Epidermal melanocyte (primary cell): ENCODE results near the gene KIRREL3.

Experiments used
- DNase-seq: peaks from one replicate; pipeline ENCODE4 v3.0.0; 2011; ENCODE audit warnings: low spot score; ENCODE audit not compliant: insufficient read length

Gene KIRREL3

DNA sequence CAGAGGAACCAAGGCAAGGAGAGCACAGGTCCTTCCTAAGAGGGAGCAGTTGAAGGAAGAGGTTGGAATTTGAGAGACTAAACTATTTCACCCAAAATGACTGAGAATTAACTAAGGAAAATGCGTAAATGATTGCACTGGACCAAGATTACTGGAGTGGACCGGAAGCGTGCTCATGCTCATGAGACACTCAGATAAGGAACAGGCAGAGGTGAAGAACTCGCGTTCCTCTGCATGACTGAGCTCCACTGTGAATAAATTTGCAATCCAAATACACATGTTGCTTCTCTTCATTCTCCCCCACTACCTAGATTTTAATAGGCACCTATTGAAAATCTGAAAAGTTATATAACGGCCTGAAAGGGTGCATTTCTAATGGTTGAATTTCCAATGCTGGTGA is 207.0 kb downstream of the KIRREL3 start:
- no peak for DNase-seq

DNA sequence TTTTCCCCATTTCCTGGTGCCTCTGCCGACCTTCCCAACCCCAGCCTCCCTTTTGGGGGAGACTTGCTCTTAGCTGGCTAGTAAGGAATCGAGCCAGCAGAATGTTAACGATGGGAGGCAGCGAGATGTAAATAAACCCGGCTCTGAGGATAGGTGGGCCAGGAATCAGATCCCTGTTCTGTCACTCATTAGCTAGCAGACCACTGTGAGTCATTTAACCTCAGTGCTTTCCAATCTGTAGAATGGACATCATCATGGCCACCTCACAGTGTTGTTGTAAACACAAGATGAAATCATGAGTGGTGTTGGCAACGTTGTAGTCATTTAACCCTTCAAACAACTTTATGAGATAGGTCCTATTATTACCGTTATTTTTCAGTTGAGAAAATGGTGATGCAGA is 208.6 kb downstream of the KIRREL3 start:
- DNase-seq = no peak

DNA sequence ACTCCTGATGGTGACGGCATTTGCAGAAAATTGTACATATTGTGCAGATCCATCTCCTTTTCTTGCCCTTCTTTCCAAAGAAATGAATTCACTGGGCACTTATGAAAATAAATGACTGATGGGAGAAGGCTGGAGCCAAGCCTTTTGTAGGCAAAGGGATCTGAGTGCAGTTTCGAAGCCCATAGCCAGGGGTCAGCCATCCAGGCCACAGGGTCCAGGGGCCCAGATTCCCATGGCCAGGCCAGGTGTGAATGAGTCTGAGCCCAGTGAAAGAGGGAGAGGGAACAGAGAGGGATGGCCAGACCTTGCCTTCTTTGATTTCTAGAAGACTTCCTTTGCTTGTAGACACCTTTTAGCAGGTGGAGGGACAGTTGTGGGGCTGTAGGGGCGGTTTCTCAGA is 209.1 kb downstream of the KIRREL3 start:
- DNase-seq = no peak

DNA sequence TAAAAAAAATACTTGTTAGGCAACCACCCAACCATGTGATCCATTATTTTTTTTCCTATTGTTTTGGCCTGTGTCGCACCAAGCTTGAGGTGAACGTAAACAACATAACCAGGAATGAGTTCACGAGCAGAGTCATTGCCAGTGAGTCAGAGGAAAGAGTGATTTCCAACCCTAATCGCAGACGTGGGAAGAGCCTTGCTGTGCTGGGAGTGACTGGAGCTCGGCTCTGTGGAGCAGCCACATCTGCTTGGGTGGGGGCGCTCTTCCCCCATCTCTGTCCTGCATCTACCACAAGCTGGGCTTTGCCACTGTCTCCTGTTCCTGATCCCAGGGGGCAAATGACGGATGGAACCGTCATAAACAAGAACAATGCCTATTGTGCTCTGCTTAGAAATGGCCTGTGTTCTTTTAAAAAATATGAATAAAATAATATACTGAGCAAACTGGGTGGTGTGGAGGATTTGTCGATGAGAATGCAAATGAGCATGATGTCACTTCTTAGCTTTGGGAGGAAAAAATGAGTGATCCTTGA is 210.0 kb downstream of the KIRREL3 start:
- no peak for DNase-seq

DNA sequence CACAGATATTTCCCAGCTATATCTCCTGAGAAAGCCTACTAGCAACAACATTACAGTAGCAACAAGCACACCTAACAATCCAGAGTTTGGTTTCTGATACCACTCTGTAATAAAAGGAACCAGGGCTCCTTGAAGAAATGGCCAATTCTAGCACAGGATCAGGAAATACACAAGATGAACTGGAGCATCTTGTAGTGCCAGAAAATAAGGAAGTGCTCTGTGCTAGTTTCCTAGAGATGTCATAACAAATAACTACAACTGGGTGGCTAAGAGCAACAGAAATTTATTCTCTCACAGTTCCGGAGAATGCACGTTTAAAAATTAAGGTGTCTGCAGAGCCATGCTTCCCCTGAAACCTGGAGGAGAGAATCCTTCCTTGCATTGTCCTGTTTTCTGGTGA is 217.8 kb downstream of the KIRREL3 start:
- no peak for DNase-seq

DNA sequence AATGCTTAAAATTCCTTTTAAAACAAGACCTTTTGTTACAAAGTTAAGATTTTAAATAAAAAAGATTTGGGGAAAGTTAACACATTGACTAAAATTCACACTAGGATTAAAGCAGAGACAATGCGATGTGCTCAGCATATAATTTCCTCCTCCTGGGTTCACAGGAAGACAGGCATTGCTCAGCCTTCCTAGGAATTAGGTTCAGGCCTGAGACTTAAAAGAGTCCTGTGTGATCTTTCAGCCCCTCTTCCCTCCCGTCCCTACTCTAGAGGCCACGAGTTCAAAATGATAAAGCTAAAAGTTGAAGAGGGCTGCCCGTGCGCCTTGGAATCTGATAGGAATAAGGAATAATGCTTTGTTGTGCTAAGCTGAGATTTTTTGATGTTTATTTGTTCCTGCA is 218.6 kb downstream of the KIRREL3 start:
- DNase-seq = no peak

DNA sequence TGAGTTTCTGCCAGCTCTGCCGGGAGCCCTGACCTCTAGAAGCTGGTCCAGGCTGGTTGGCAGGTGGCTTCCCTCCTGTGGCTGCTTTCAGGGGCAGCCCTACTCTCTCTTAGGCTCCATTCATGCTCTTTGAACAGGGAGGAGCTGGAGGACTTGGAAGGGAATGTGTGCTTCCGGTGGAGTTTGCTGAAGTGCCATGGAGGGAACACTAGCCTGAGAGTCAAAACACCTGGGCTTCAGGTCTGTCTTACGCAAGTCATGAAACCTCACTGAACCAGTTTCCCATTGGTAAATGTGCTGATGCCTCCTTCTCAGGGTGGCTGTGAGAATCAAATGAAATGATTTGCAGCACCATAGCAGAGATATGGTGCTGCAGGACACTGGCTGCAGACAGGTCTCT is 224.5 kb downstream of the KIRREL3 start:
- DNase-seq = no peak

DNA sequence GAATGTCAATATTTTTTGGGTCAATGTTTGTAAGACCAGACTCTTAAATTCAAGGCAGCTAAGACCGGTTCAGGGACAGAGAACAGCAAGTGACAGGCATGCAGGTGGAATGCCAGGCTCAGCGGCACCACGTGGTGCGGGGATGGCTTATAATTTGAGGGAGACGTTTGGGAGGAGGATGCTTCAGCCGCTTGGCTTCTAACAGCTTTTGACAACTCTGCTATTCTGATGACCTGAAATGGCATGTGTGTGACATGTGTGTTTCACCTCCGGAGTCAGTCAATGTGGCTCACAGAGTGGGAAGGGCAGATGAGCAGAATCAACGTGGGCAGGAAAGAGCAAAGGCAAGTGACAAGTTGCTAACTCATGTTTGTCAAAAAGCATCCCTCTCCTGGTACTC is 228.3 kb downstream of the KIRREL3 start:
- DNase-seq = no peak

DNA sequence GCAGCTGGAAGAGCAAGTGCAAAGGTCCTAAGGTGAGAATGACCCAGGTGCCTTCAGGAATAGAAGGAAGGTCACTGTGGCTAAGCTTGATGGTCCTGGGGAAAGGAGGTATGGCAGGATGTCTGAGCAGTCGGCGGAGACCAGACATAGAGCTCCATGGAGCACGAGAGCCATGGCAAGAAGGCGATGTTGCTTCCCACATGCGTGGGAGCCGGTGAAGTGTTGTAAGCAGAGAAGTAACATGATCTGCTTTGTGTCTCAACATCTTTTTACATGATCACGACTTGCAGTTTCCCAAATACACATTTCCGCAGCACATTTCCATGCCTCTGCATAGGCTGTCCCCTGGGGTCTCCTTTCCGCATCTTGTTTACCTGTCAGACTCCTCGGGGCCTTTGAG is 231.9 kb downstream of the KIRREL3 start:
- DNase-seq = no peak

DNA sequence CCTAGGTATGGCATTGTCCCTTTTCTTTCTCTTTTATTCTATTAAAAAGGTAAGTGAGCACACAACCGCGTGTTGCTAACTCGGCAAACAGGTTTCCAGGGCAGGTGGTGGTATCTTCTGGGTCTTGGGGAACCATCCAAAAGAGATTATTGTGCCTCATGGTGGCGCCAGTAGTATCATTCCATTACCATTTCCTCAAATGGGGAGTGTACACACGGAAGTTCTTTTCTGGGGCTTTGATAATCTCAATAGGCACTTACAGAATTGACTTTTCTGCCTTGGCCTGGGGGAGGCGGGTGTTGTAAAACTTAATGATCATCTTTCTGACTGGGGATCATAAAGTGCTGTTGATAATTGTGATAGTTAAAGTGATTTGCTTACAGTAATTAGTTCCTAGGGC is 234.1 kb downstream of the KIRREL3 start:
- DNase-seq = no peak

DNA sequence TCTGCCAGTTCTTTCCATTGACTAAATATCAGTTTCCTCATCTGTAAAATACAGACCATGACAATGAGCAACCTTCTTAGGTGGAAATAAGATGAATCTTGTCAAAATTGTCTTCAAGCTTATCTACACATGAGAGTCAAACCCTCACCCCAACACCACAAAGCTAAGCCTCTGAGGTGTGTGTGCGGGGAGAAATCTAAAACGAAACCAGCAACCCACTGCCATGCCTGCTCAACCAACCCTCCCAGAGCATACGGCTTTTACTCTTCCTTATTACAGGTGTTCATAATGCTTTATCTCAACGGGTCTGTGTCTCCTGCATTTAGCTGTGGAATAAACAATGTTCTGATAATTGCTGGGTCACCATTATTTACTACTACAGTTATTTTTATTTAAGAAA is 235.4 kb downstream of the KIRREL3 start:
- no peak for DNase-seq

DNA sequence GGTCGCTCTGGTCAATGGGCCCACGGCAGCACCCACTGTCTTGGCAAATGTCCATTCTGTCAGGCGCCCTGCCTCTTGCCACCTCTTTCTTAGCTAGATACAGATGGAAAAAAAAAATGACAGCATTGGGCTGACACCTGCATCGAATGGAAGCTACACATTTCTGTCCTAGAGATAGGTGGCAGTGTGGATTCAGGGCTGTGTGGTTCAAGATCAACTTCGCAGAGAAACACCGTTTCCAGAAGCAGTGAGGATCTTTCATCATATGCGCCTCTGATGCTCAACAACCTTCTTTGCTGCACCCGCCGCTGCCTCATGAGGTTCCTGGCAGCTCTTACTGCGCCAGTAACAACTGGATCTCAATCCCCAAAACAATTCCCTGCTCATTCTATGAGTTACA is 236.3 kb downstream of the KIRREL3 start:
- DNase-seq = no peak

DNA sequence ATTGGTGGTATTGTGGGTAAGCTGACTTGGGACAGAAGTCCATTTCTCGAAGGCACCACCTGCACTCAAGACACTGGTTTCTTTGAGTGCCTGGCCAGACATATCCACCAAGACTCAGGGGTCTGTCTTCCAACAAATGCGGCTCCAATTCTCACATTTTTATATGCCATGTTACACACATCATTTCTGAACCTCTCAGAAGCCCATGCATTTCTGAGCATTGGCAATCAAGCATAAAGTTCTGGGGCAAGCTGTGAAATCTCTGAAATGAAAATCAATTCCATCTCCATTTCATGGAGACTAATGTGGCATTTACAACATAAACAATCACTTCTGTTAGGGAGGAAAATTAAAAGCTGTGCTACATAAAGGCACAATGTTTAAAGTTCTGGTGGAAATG is 243.7 kb downstream of the KIRREL3 start:
- no peak for DNase-seq

DNA sequence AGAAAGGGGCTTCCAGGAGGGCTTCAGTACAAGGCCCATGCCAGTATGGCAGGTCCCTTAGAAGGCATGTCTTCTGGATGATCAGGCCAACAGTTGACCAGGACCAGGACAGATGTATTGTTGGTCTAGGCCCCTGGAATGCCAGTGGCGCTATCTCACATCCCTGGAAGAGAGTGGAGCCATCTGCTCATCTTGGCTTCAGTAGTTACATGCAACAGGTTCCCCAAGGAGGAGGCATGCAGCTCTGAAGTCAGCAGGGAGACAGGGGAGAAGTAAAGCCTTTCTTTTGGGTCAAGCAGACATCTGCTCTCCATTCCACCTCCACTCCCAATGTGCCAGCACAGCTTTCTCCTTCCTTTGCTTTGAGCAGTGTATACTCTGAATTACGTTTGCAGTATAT is 244.1 kb downstream of the KIRREL3 start:
- DNase-seq = no peak

DNA sequence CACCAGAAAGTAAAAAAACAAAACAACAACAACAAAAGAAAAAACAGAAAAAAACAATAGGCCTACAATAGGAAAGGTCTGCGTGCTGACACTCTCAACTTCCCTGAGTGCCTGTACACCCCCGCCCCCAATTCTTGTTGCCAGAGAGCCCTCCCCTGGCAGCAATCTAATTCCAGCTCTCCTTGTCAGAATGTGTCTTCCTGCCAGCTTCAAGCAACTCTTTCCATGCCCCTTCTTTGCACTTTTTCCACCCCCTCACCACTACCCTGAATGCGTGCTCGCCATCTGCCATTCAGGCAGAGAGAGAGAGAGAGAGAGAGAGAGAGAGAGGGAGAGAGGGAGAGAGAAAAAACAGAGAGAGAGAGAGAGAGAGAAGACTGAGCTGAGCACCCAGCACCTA is 245.0 kb downstream of the KIRREL3 start:
- no peak for DNase-seq

DNA sequence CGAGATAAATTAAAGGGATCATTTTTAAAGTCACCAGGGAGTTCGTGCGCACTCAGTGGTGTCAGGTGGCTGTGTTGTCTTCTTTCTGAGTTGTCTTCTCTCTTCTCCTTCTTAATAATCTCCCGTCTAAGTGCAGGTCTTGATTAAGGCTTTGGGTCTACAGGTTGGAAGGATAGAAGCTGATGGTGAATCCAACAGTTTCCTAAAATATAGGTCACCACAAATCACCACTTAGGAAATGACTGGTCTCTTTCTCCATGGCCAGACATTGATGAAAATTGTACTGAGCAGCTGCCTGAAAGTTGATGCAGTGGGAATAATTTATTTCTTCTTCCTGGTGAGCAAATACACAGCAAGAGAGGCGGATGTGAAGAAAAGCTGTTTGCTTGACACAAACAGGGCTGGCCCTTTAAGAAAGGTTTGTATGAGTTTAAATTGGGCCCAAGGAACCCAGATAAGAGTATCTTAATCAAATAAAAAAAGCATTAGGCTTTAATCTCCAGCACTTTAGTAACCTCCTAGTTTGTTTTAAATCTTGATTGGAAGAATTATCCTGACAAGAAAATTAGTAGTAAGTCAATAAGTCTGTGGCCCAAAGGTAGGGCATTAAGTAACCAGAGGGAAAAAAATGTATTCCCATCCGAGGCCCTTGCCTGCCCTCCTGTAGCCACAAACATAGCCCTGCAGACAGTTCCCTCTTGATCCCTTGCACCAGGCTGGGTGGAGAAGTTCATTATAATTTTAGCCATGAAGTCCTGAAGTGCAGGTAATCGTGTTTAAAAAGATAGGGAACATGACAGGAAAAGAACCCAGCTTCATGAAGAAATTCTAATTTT is 245.8 kb downstream of the KIRREL3 start:
- DNase-seq = no peak

DNA sequence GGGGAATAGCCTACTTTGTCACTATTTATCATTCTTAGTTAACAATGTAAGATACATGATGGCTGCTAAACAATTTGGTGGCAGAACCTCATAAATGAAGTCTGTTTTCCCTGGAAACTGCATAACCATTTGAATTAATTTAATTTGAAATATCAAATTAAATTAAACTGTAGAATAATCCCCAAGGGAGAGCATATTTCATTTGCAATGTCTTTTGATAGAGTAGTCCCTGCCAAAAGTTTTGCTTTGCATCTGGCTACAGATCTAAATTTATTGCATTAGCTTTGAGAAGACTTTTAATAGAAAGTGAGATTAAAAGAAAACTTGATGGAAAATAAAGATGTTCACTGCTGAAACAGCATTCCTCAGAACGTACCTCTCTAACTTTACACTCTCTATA is 246.6 kb downstream of the KIRREL3 start:
- no peak for DNase-seq

DNA sequence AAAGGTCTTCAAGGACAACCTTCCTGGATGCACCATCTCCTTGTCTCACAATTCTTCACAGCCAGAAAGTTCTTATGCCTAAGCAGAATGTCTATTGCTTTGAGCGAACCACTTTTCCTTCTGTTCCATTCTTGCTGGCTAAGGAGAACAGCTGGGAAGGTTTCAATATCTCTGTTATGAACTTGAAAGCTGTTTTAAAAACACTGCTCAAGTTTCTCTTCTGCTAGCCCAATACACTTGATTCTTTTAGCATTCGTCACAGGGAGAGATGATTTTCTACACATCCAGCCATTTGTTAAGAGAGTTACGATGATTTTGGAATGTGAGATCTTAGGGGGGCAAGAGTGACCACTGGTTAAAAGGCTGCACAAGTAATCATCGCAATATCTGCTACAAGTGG is 249.3 kb downstream of the KIRREL3 start:
- DNase-seq = no peak

DNA sequence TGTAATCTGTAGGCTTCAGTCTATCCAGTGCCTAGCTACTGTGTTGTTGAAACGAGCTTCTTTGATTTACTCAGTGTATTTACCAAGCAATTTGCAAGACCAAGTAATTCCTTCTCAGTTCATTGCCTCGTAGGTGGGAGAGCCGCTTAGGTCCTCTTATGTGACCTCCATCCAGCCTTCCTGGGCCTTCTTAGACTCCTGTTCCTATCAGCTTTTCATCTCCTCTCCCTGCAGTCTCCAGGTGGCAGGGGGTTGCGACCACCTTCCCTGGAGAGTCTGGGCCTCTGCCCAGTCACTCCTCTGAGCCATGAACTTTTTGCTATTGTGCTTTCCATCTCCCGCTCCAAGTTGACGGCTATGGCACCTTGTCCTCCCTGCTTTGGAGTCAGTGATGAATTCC is 251.8 kb downstream of the KIRREL3 start:
- DNase-seq = no peak

DNA sequence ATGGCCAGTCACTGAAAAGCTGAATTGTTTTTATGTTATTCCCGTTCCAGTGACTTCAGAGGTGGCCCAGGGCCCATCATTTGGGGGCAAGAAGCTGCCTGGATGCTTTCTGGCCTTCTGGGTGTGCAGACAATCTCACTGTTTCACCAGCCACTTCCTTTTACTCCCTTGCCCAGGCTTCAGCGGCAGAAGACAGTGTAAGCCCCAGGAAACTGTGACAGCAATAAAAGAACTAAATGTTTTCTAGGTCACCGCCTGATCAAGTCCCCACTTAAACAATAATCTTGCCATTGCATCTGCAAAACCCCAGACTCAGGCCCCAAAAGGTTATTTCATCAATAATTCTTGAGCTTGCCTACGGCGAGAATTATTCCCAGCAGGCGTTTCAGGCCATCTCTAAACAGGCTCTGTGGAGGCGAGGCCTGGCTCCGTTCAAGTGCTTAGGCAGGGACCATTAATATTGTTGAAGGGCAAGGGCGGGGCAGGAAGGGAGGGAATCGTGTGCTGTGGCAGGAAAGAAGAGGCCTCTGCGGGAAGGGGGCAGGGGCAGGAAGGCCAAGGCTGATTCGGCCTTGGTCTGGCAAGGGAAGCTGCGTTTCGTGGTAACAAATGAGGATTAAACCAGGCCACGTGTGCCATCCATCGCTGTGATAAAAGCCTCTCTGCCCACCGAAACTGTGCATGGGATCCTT is 252.3 kb downstream of the KIRREL3 start:
- no peak for DNase-seq

DNA sequence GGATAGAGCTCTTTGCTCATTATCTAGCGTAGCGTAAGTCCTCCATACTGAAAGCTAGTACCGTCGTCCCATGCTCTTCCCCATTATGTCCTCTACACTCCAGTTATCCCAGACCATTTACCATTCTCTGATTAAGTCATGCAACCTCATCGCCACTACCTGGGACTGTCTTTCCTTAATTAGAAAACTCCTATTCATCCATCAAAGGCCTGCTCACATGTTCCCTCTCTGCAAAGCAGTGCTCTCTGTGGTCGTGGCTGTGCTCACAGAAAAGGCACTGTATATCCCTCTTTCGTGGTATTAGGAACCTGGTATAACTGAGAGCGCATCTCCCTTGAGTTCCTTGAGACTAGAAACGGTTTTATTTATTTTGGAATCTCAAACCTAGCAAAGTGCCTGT is 253.3 kb downstream of the KIRREL3 start:
- no peak for DNase-seq

DNA sequence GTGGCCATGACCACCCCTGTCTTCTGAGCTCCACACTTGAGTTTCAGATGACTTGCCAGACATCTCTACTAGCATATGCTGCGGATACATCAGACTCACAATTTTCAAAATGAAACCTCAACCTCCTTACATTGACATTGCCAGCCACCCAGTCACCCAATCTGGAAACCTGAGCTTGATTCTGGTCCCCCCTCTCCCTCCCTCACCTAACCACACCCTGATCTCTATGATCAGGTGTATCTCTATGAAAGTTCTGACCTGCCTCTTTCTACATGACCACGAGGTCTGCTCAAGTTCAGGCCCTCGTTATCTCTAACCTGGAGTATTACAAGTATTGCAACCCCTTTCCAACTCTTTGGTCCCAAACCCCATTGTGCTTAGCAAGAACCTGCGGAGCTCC is 254.1 kb downstream of the KIRREL3 start:
- DNase-seq = no peak

DNA sequence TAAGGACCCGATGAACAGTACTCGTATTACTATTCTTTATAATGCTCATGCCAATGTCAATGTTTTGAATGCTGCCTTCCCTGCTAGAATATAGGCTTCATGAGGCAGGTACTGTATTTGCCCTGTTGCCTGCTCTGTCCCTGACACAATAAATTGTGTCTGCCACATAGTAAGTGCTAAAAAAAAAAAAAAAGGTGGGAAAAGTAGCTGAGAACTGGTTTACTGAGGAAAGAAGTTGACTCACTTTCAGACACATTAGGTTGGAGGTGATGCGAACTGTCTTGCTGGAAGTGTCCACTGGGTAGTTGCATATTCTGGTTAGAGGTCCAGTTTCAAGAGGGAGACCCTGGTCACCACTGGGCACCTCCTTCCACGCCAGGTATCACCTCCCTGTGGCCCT is 255.9 kb downstream of the KIRREL3 start:
- no peak for DNase-seq
